ENCODE data around the gene C19orf38.
"Not testable (repeated sequence)": the region's sequence is repeated elsewhere in the genome, so short reads cannot be mapped to it uniquely, and the experiment has no call there.

Gene C19orf38

GRCh38 chr19:10823690-10824089 lies 24.5 kb upstream of the C19orf38 start:
- no peak for DNase-seq

GRCh38 chr19:10826231-10826630 lies 22.0 kb upstream of the C19orf38 start:
- DNase-seq, result no peak

GRCh38 chr19:10826846-10827245 lies 21.4 kb upstream of the C19orf38 start:
- no peak for DNase-seq

GRCh38 chr19:10828981-10829821 lies 19.0 kb upstream of the C19orf38 start:
- DNase-seq, result no peak

GRCh38 chr19:10829967-10830366 lies 18.2 kb upstream of the C19orf38 start:
- no peak for DNase-seq

GRCh38 chr19:10830370-10830769 lies 17.8 kb upstream of the C19orf38 start:
- DNase-seq, result no peak

- DNase-seq, result no peak
Measured at GRCh38 chr19:10830931-10831779, 17.1 kb upstream of the C19orf38 start.

- no peak for DNase-seq
Measured at GRCh38 chr19:10831987-10832938, 16.0 kb upstream of the C19orf38 start.

- DNase-seq, result no peak
Measured at GRCh38 chr19:10832939-10833296, 15.3 kb upstream of the C19orf38 start.

- DNase-seq, result no peak
Measured at GRCh38 chr19:10835089-10835753, 13.0 kb upstream of the C19orf38 start.

GRCh38 chr19:10835754-10836478 lies 12.3 kb upstream of the C19orf38 start, which contains the start of gene TMED1:
TSS of gene TMED1 (minus strand) at chr19:10836212. CDS start at chr19:10836191, 21 bp downstream.
- peak; percentile 98 for DNase-seq

GRCh38 chr19:10836479-10837330 lies 11.5 kb upstream of the C19orf38 start:
- no peak for DNase-seq

GRCh38 chr19:10837649-10838048 lies 10.6 kb upstream of the C19orf38 start:
- not testable (repeated sequence) for DNase-seq

- no peak for DNase-seq
Measured at GRCh38 chr19:10838377-10838776, 9.8 kb upstream of the C19orf38 start.

- no peak for DNase-seq
Measured at GRCh38 chr19:10839114-10840050, 8.8 kb upstream of the C19orf38 start.

GRCh38 chr19:10842788-10843187 lies 5.4 kb upstream of the C19orf38 start:
- no peak for DNase-seq

GRCh38 chr19:10846500-10847202 lies 1.6 kb upstream of the C19orf38 start:
- DNase-seq, result no peak

- no peak for DNase-seq
Measured at GRCh38 chr19:10850631-10851030, 2.4 kb downstream of the C19orf38 start.
